ENCODE data around the gene LPP. TPM values are rescaled to one million over a fixed set of nuclear protein-coding genes. Genes with fewer than 3 reads are reported as not detected.

LPP gene
- total RNA-seq, 1 donor from 2014 or later: 1,791 TPM

- TF ChIP-seq CTCF (IDR thresholded peaks at IDR 0.05): no peak
- Histone ChIP-seq H3K27ac (no peak overlapping the region), H3K4me1 (peaks cover 0 to 5% of the 10 kb centered on the region in 2 donors), H3K27me3 (no peaks in the 10 kb centered on the region), H3K9me3 (no peaks in the 10 kb centered on the region), H3K36me3 (peaks cover 14 to 30% of the 10 kb centered on the region in 2 donors), H3K4me3 (no peak overlapping the region)
- intact Hi-C loops (cut with DNase I): no loop called here
- DNase-seq (ENCODE audit: low spot score in 2 of 2): no peak
Measured at GRCh38 chr3:188407158-188407880, 253.4 kb downstream of the LPP start.

- peaks cover 14 to 30% of the 10 kb centered on the region in 2 donors for H3K36me3 ChIP-seq
- H3K27me3 ChIP-seq: no peaks in the 10 kb centered on the region
- peaks cover 0 to 5% of the 10 kb centered on the region in 2 donors for H3K4me1 ChIP-seq
- no peak overlapping the region for H3K4me3 ChIP-seq
- intact Hi-C loops (cut with DNase I): no loop called here
- no peak for DNase-seq (ENCODE audit: low spot score in 2 of 2)
- H3K9me3 ChIP-seq: no peaks in the 10 kb centered on the region
- no peak for TF ChIP-seq CTCF (IDR thresholded peaks at IDR 0.05)
- no peak overlapping the region for H3K27ac ChIP-seq
Measured at GRCh38 chr3:188408831-188409230, 254.9 kb downstream of the LPP start.

- no peaks in the 10 kb centered on the region for H3K9me3 ChIP-seq
- H3K4me3 ChIP-seq: no peak overlapping the region
- peaks cover 14 to 22% of the 10 kb centered on the region in 2 donors for H3K36me3 ChIP-seq
- DNase-seq (ENCODE audit: low spot score in 2 of 2): no peak
- no peaks in the 10 kb centered on the region for H3K27me3 ChIP-seq
- H3K27ac ChIP-seq: no peak overlapping the region
- intact Hi-C loops (cut with DNase I): no loop called here
- TF ChIP-seq CTCF (IDR thresholded peaks at IDR 0.05): no peak
- H3K4me1 ChIP-seq: peaks cover 0 to 10% of the 10 kb centered on the region in 2 donors
Measured at GRCh38 chr3:188411750-188412149, 257.8 kb downstream of the LPP start.

- intact Hi-C loops (cut with DNase I): no loop called here
- DNase-seq (ENCODE audit: low spot score in 2 of 2): no peak
- no peak for TF ChIP-seq CTCF (IDR thresholded peaks at IDR 0.05)
- Histone ChIP-seq H3K36me3 (peaks cover 0 to 3% of the 10 kb centered on the region in 2 donors), H3K27ac (no peak overlapping the region), H3K4me3 (no peak overlapping the region), H3K9me3 (peaks cover 0 to 3% of the 10 kb centered on the region in 2 donors), H3K4me1 (peaks cover 3 to 13% of the 10 kb centered on the region in 2 donors), H3K27me3 (no peaks in the 10 kb centered on the region)
Measured at GRCh38 chr3:188415196-188415595, 261.2 kb downstream of the LPP start.

GRCh38 chr3:188416041-188416440 is 262.1 kb downstream of the LPP start:
- H3K27ac ChIP-seq: no peak overlapping the region
- H3K4me3 ChIP-seq: no peak overlapping the region
- H3K9me3 ChIP-seq: peaks cover 0 to 3% of the 10 kb centered on the region in 2 donors
- TF ChIP-seq CTCF (IDR thresholded peaks at IDR 0.05): no peak
- H3K4me1 ChIP-seq: peaks cover 3 to 19% of the 10 kb centered on the region in 2 donors
- no peak for DNase-seq (ENCODE audit: low spot score in 2 of 2)
- intact Hi-C loops (cut with DNase I): no loop called here
- no peaks in the 10 kb centered on the region for H3K27me3 ChIP-seq
- H3K36me3 ChIP-seq: no peaks in the 10 kb centered on the region
